ENCODE measurements around the gene PAK1.
A peak's percentile ranks its signal among the peaks of the same experiment; 100 is the strongest.

PAK1 gene

GRCh38 chr11:77473801-77474683 lies at the start of gene PAK1:
Gene PAK1, minus strand, starts transcription at chr11:77474094. Its CDS starts 81,574 bp downstream, at chr11:77392520.
- Histone ChIP-seq H3K36me3 (ENCODE audit: control insufficient read depth, insufficient read depth, low read length) (no peaks in the 10 kb centered on the region), H3K4me1 (ENCODE audit: control insufficient read depth, insufficient read depth, low read length) (peaks cover 36% of the 10 kb centered on the region), H3K9me3 (ENCODE audit: control insufficient read depth, insufficient read depth, low read length) (no peaks in the 10 kb centered on the region), H3K9ac (ENCODE audit: low read depth, low read length) (peak within 1 kb of the TSS; percentile 89), H3K4me3 (ENCODE audit: low read depth, low read length) (peak within 1 kb of the TSS; percentile 90), H3K27me3 (ENCODE audit: control insufficient read depth, insufficient read depth, low read length) (no peaks in the 10 kb centered on the region)

- H3K36me3 ChIP-seq (ENCODE audit: control insufficient read depth, insufficient read depth, low read length): no peaks in the 10 kb centered on the region
- H3K27me3 ChIP-seq (ENCODE audit: control insufficient read depth, insufficient read depth, low read length): no peaks in the 10 kb centered on the region
- H3K4me1 ChIP-seq (ENCODE audit: control insufficient read depth, insufficient read depth, low read length): no peaks in the 10 kb centered on the region
- H3K4me3 ChIP-seq (ENCODE audit: low read depth, low read length): no peak overlapping the region
- no peaks in the 10 kb centered on the region for H3K9me3 ChIP-seq (ENCODE audit: control insufficient read depth, insufficient read depth, low read length)
- H3K9ac ChIP-seq (ENCODE audit: low read depth, low read length): no peak overlapping the region
These were observed 48.3 kb upstream of the PAK1 start for GRCh38 chr11:77522215-77522614.

GRCh38 chr11:77519847-77520246 lies 46.0 kb upstream of the PAK1 start:
- H3K4me1 ChIP-seq (ENCODE audit: control insufficient read depth, insufficient read depth, low read length): no peaks in the 10 kb centered on the region
- H3K4me3 ChIP-seq (ENCODE audit: low read depth, low read length): no peak overlapping the region
- no peak overlapping the region for H3K9ac ChIP-seq (ENCODE audit: low read depth, low read length)
- H3K27me3 ChIP-seq (ENCODE audit: control insufficient read depth, insufficient read depth, low read length): no peaks in the 10 kb centered on the region
- H3K9me3 ChIP-seq (ENCODE audit: control insufficient read depth, insufficient read depth, low read length): no peaks in the 10 kb centered on the region
- no peaks in the 10 kb centered on the region for H3K36me3 ChIP-seq (ENCODE audit: control insufficient read depth, insufficient read depth, low read length)

DNA sequence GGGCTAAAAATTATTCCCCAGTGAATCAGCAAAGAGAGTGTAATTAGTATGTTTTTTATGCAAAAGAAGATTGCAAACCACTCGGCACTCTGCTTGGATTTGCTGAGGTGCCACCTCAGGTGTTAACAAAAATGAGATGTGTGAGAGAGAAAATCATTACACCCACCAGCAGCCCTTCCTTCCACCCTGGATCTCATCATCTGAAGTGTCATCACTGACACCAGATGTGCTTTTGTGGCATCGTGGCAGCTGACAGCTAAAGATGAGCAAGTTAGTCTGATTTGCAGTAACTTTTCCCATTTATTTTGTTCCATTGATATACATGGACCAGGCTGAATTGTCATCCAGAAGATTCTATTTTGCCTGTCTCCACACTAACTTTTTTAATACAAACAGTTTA lies 44.6 kb upstream of the PAK1 start:
- no peak overlapping the region for H3K9ac ChIP-seq (ENCODE audit: low read depth, low read length)
- no peaks in the 10 kb centered on the region for H3K4me1 ChIP-seq (ENCODE audit: control insufficient read depth, insufficient read depth, low read length)
- H3K4me3 ChIP-seq (ENCODE audit: low read depth, low read length): no peak overlapping the region
- H3K9me3 ChIP-seq (ENCODE audit: control insufficient read depth, insufficient read depth, low read length): no peaks in the 10 kb centered on the region
- no peaks in the 10 kb centered on the region for H3K27me3 ChIP-seq (ENCODE audit: control insufficient read depth, insufficient read depth, low read length)
- no peaks in the 10 kb centered on the region for H3K36me3 ChIP-seq (ENCODE audit: control insufficient read depth, insufficient read depth, low read length)

GRCh38 chr11:77517753-77518152 lies 43.9 kb upstream of the PAK1 start:
- no peak overlapping the region for H3K9ac ChIP-seq (ENCODE audit: low read depth, low read length)
- no peaks in the 10 kb centered on the region for H3K9me3 ChIP-seq (ENCODE audit: control insufficient read depth, insufficient read depth, low read length)
- no peak overlapping the region for H3K4me3 ChIP-seq (ENCODE audit: low read depth, low read length)
- H3K4me1 ChIP-seq (ENCODE audit: control insufficient read depth, insufficient read depth, low read length): no peaks in the 10 kb centered on the region
- no peaks in the 10 kb centered on the region for H3K36me3 ChIP-seq (ENCODE audit: control insufficient read depth, insufficient read depth, low read length)
- H3K27me3 ChIP-seq (ENCODE audit: control insufficient read depth, insufficient read depth, low read length): no peaks in the 10 kb centered on the region

DNA sequence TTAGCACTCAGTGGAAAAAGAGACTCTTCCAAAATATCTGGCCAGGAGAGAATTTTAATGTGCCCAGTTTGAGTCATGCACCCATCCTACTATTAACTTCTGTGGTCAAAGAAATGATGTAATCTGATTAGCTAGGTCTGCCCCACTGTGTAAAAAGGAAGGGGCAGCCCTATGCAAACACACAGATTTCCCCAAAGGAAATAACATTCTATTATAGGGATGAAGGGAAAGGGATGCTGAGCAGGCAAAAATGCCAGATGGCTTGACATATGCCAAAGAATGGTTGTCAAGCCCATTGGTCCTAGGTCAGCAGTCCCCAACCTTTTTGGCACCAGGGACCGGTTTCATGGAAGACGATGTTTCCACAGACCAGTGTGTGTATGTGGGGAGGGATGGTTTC lies 43.3 kb upstream of the PAK1 start:
- Histone ChIP-seq H3K27me3 (ENCODE audit: control insufficient read depth, insufficient read depth, low read length) (no peaks in the 10 kb centered on the region), H3K9ac (ENCODE audit: low read depth, low read length) (no peak overlapping the region), H3K4me1 (ENCODE audit: control insufficient read depth, insufficient read depth, low read length) (no peaks in the 10 kb centered on the region), H3K9me3 (ENCODE audit: control insufficient read depth, insufficient read depth, low read length) (no peaks in the 10 kb centered on the region), H3K4me3 (ENCODE audit: low read depth, low read length) (no peak overlapping the region), H3K36me3 (ENCODE audit: control insufficient read depth, insufficient read depth, low read length) (no peaks in the 10 kb centered on the region)

GRCh38 chr11:77515483-77515882 lies 41.6 kb upstream of the PAK1 start:
- H3K27me3 ChIP-seq (ENCODE audit: control insufficient read depth, insufficient read depth, low read length): no peaks in the 10 kb centered on the region
- peaks cover 7% of the 10 kb centered on the region for H3K4me1 ChIP-seq (ENCODE audit: control insufficient read depth, insufficient read depth, low read length)
- H3K4me3 ChIP-seq (ENCODE audit: low read depth, low read length): no peak overlapping the region
- H3K9ac ChIP-seq (ENCODE audit: low read depth, low read length): no peak overlapping the region
- no peaks in the 10 kb centered on the region for H3K36me3 ChIP-seq (ENCODE audit: control insufficient read depth, insufficient read depth, low read length)
- no peaks in the 10 kb centered on the region for H3K9me3 ChIP-seq (ENCODE audit: control insufficient read depth, insufficient read depth, low read length)

GRCh38 chr11:77515063-77515462 lies 41.2 kb upstream of the PAK1 start:
- H3K4me3 ChIP-seq (ENCODE audit: low read depth, low read length): no peak overlapping the region

DNA sequence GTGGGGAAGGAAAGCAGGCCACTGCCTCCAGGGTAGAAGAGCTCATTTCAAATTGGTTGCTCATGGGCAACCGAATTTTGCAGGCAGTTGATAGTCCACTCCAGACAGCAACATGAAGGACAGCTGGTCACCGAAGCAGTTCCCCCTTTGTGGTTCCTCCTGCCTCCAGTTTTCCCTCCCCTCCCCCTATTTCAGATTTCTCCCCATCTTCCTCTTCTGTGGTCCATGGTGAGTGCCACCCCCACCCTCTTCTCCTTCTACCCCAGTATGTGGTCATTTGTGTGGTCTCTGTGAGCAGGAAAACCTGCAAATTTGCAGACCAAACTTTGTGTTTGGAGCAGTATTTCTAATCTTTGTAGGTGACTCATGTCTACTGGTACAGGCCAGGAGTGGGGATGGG lies 38.2 kb upstream of the PAK1 start:
- no peak overlapping the region for H3K4me3 ChIP-seq (ENCODE audit: low read depth, low read length)
- peaks cover 7% of the 10 kb centered on the region for H3K4me1 ChIP-seq (ENCODE audit: control insufficient read depth, insufficient read depth, low read length)
- H3K9ac ChIP-seq (ENCODE audit: low read depth, low read length): no peak overlapping the region
- H3K36me3 ChIP-seq (ENCODE audit: control insufficient read depth, insufficient read depth, low read length): no peaks in the 10 kb centered on the region
- H3K9me3 ChIP-seq (ENCODE audit: control insufficient read depth, insufficient read depth, low read length): no peaks in the 10 kb centered on the region
- H3K27me3 ChIP-seq (ENCODE audit: control insufficient read depth, insufficient read depth, low read length): no peaks in the 10 kb centered on the region

More at GRCh38 chr11:77515063-77515462, 41.2 kb upstream of the PAK1 start:
- Histone ChIP-seq H3K9ac (ENCODE audit: low read depth, low read length) (no peak overlapping the region), H3K36me3 (ENCODE audit: control insufficient read depth, insufficient read depth, low read length) (no peaks in the 10 kb centered on the region), H3K9me3 (ENCODE audit: control insufficient read depth, insufficient read depth, low read length) (no peaks in the 10 kb centered on the region), H3K27me3 (ENCODE audit: control insufficient read depth, insufficient read depth, low read length) (no peaks in the 10 kb centered on the region), H3K4me1 (ENCODE audit: control insufficient read depth, insufficient read depth, low read length) (peaks cover 7% of the 10 kb centered on the region)

- H3K4me3 ChIP-seq (ENCODE audit: low read depth, low read length): no peak overlapping the region
- no peaks in the 10 kb centered on the region for H3K27me3 ChIP-seq (ENCODE audit: control insufficient read depth, insufficient read depth, low read length)
- no peak overlapping the region for H3K9ac ChIP-seq (ENCODE audit: low read depth, low read length)
- H3K4me1 ChIP-seq (ENCODE audit: control insufficient read depth, insufficient read depth, low read length): peaks cover 7% of the 10 kb centered on the region
- H3K36me3 ChIP-seq (ENCODE audit: control insufficient read depth, insufficient read depth, low read length): no peaks in the 10 kb centered on the region
- H3K9me3 ChIP-seq (ENCODE audit: control insufficient read depth, insufficient read depth, low read length): no peaks in the 10 kb centered on the region
These were observed 37.0 kb upstream of the PAK1 start for GRCh38 chr11:77510851-77511250.

GRCh38 chr11:77510095-77510494 lies 36.2 kb upstream of the PAK1 start:
- H3K4me1 ChIP-seq (ENCODE audit: control insufficient read depth, insufficient read depth, low read length): peaks cover 7% of the 10 kb centered on the region
- H3K9me3 ChIP-seq (ENCODE audit: control insufficient read depth, insufficient read depth, low read length): no peaks in the 10 kb centered on the region
- H3K4me3 ChIP-seq (ENCODE audit: low read depth, low read length): no peak overlapping the region
- no peaks in the 10 kb centered on the region for H3K27me3 ChIP-seq (ENCODE audit: control insufficient read depth, insufficient read depth, low read length)
- no peaks in the 10 kb centered on the region for H3K36me3 ChIP-seq (ENCODE audit: control insufficient read depth, insufficient read depth, low read length)
- no peak overlapping the region for H3K9ac ChIP-seq (ENCODE audit: low read depth, low read length)

- H3K4me1 ChIP-seq (ENCODE audit: control insufficient read depth, insufficient read depth, low read length): peaks cover 7% of the 10 kb centered on the region
- H3K27me3 ChIP-seq (ENCODE audit: control insufficient read depth, insufficient read depth, low read length): no peaks in the 10 kb centered on the region
- H3K4me3 ChIP-seq (ENCODE audit: low read depth, low read length): no peak overlapping the region
- no peaks in the 10 kb centered on the region for H3K9me3 ChIP-seq (ENCODE audit: control insufficient read depth, insufficient read depth, low read length)
- H3K9ac ChIP-seq (ENCODE audit: low read depth, low read length): no peak overlapping the region
- H3K36me3 ChIP-seq (ENCODE audit: control insufficient read depth, insufficient read depth, low read length): no peaks in the 10 kb centered on the region
These were observed 34.1 kb upstream of the PAK1 start for GRCh38 chr11:77508019-77508418.

Measured in iPS-15b (cell line).